Measurements from ENCODE around the gene ZNF280B. TPM values are rescaled to one million over a fixed set of nuclear protein-coding genes. Genes with fewer than 3 reads are reported as not detected.

ZNF280B gene
- total and polyA plus RNA-seq, 2 donors (not counting 3 experiments of a cell fraction or from before 2014, with no cell fraction given), result 1.5 to 3.1 TPM

DNA sequence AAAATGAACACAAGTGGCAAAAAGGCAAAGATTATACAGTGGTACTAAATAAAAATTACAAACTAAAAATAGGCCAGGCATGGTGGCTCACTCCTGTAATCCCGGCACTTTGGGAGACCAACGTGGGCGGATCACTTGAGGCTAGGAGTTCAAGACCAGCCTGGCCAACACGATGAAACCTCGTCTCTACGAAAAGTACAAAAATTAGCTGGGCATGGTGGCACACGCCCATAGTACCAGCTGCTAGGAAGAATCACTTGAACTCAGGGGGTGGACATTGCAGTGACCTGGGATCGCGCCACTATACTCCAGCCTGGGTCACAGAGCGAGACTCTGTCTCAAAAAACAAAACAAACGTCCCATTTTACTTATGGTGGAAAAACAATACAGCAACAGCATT is 24.5 kb downstream of the ZNF280B start:
- Histone ChIP-seq H3K27ac (ENCODE audit: insufficient read depth, low read depth, low read length) (no peak overlapping the region), H3K79me2 (ENCODE audit: control insufficient read depth, insufficient read depth, low read length) (no peaks in the 10 kb centered on the region), H3K9me3 (replicated peaks; ENCODE audit: control insufficient read depth, insufficient read depth, low read length) (no peaks in the 10 kb centered on the region), H3K27me3 (ENCODE audit: control insufficient read depth in 2 of 2, insufficient read depth in 2 of 2, low read length in 2 of 2) (no peaks in the 10 kb centered on the region), H4K20me1 (replicated peaks; ENCODE audit: control insufficient read depth, extremely low read depth, insufficient read depth, low read length) (no peaks in the 10 kb centered on the region), H3K4me2 (ENCODE audit: insufficient read depth, low read length) (no peak overlapping the region), H3K36me3 (ENCODE audit: control insufficient read depth in 2 of 2, extremely low read depth in 1 of 2, insufficient read depth in 2 of 2, low read length in 2 of 2) (peaks cover under 1 to 4% of the 10 kb centered on the region in 2 experiments), H3K9me1 (replicated peaks; ENCODE audit: control insufficient read depth, extremely low read depth, insufficient read depth, low read length) (no peaks in the 10 kb centered on the region), H2AFZ (ENCODE audit: low read depth, low read length) (no peak overlapping the region), H3K4me1 (ENCODE audit: control insufficient read depth, extremely low read depth, insufficient read depth, low read length) (no peaks in the 10 kb centered on the region), H3K4me3 (replicated peaks in 1 of 3; ENCODE audit: insufficient read depth in 1 of 3, low read depth in 1 of 3, low read length in 3 of 3) (no peak overlapping the region), H3K9ac (replicated peaks; ENCODE audit: extremely low read depth, insufficient read depth, low read length) (no peak overlapping the region)
- BruUV-seq (replicated peaks), result no TSS peak
- FAIRE-seq (no peak), DNase-seq (ENCODE audit: low read depth, low spot score) (no peak)
- intact Hi-C loops (cut with micrococcal nuclease) (no loop called here), dilution Hi-C loops (cut with MboI; ENCODE audit: extremely low pct_ligation_motif_present, low sequenced_read_pairs) (no loop called here)
- CTCF ChIA-PET, result interaction anchor here (1.6 kb wide), 1 partner anchor 20 kb away, joined by 4 read pairs; no protein-coding TSS in a partner anchor
- TF ChIP-seq GATA2 (IDR thresholded peaks at IDR 0.05; ENCODE audit: insufficient read depth, insufficient read length, low read depth, low read length), result no peak
- TF ChIP-seq JUN (IDR thresholded peaks at IDR 0.05; ENCODE audit: borderline replicate concordance, insufficient read depth, insufficient read length, low read depth), result no peak
- no peak for TF ChIP-seq POLR2AphosphoS5 (IDR thresholded peaks at IDR 0.05; ENCODE audit: insufficient read depth, low read depth, low read length)
- TF ChIP-seq POLR2A (IDR thresholded peaks at IDR 0.05; ENCODE audit: low read depth, low read length), result no peak
- TF ChIP-seq CTCF (IDR thresholded peaks at IDR 0.05; ENCODE audit: extremely low read depth in 1 of 2, insufficient read depth in 1 of 2, low read depth in 1 of 2, low read length in 2 of 2), result no peak
- TF ChIP-seq MYC (IDR thresholded peaks at IDR 0.05; ENCODE audit: low read depth, low read length), result no peak
- POLR2A ChIA-PET, result no interaction called here

DNA sequence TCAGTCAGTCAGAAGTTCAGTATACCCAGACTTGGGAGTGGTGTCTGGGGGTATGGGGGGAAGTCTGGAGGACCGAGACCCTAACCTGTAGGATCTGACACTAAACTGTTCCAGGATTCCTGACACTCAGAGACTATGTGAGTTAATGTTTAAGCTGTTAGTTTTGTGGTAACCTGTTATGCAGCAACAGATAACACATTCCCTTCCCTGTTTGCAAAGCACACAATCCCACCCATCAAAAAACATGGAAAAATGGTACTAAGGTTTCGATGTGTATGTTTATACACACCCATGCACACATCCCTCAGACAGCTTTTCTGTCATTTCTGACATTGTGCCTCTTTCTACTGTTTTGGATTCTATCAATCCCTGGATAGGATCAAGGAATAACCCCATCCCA is 27.6 kb downstream of the ZNF280B start:
- no peaks in the 10 kb centered on the region for H3K4me1 ChIP-seq (ENCODE audit: control insufficient read depth, extremely low read depth, insufficient read depth, low read length)
- FAIRE-seq, result no peak
- no peaks in the 10 kb centered on the region for H4K20me1 ChIP-seq (replicated peaks; ENCODE audit: control insufficient read depth, extremely low read depth, insufficient read depth, low read length)
- H3K9me3 ChIP-seq (replicated peaks; ENCODE audit: control insufficient read depth, insufficient read depth, low read length), result no peaks in the 10 kb centered on the region
- dilution Hi-C loops (cut with MboI; ENCODE audit: extremely low pct_ligation_motif_present, low sequenced_read_pairs) (no loop called here), intact Hi-C loops (cut with micrococcal nuclease) (no loop called here)
- DNase-seq (ENCODE audit: low read depth, low spot score), result no peak
- H3K4me2 ChIP-seq (ENCODE audit: insufficient read depth, low read length), result no peak overlapping the region
- H3K27me3 ChIP-seq (ENCODE audit: control insufficient read depth in 2 of 2, insufficient read depth in 2 of 2, low read length in 2 of 2), result no peaks in the 10 kb centered on the region
- TF ChIP-seq EZH2 (IDR thresholded peaks at IDR 0.05; ENCODE audit: borderline replicate concordance, low read depth, low read length, severe bottlenecking) (no peak), POLR2AphosphoS5 (IDR thresholded peaks at IDR 0.05; ENCODE audit: insufficient read depth, low read depth, low read length) (no peak), POLR2A (IDR thresholded peaks at IDR 0.05; ENCODE audit: low read depth, low read length) (no peak), MYC (IDR thresholded peaks at IDR 0.05; ENCODE audit: low read depth, low read length) (no peak), FOS (IDR thresholded peaks at IDR 0.05; ENCODE audit: borderline replicate concordance, insufficient read depth, low read length) (no peak), JUN (IDR thresholded peaks at IDR 0.05; ENCODE audit: borderline replicate concordance, insufficient read depth, insufficient read length, low read depth) (no peak), CTCF (IDR thresholded peaks at IDR 0.05; ENCODE audit: extremely low read depth in 1 of 2, insufficient read depth in 1 of 2, low read depth in 1 of 2, low read length in 2 of 2) (no peak), GATA2 (IDR thresholded peaks at IDR 0.05; ENCODE audit: insufficient read depth, insufficient read length, low read depth, low read length) (no peak)
- TF ChIP-seq, protein P1, sequence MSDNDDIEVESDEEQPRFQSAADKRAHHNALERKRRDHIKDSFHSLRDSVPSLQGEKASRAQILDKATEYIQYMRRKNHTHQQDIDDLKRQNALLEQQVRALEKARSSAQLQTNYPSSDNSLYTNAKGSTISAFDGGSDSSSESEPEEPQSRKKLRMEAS (IDR thresholded peaks at IDR 0.05; ENCODE audit: insufficient read depth, insufficient read length), result no peak
- H3K27ac ChIP-seq (ENCODE audit: insufficient read depth, low read depth, low read length), result no peak overlapping the region
- BruUV-seq (replicated peaks), result no TSS peak
- ChIA-PET CTCF (interaction anchor here (0.7 to 1.8 kb wide), 5 partner anchors 17 to 96 kb away, joined by 3 to 4 read pairs (median 3); partner anchors contain the start of gene ZNF280B), POLR2A (no interaction called here)
- H3K36me3 ChIP-seq (ENCODE audit: control insufficient read depth in 2 of 2, extremely low read depth in 1 of 2, insufficient read depth in 2 of 2, low read length in 2 of 2), result no peaks in the 10 kb centered on the region
- no peaks in the 10 kb centered on the region for H3K79me2 ChIP-seq (ENCODE audit: control insufficient read depth, insufficient read depth, low read length)
- H2AFZ ChIP-seq (ENCODE audit: low read depth, low read length), result no peak overlapping the region
- H3K4me3 ChIP-seq (replicated peaks in 1 of 3; ENCODE audit: insufficient read depth in 1 of 3, low read depth in 1 of 3, low read length in 3 of 3), result no peak overlapping the region
- no peaks in the 10 kb centered on the region for H3K9me1 ChIP-seq (replicated peaks; ENCODE audit: control insufficient read depth, extremely low read depth, insufficient read depth, low read length)
- no peak overlapping the region for H3K9ac ChIP-seq (replicated peaks; ENCODE audit: extremely low read depth, insufficient read depth, low read length)
